Measurements from ENCODE around the gene EVI5.

- no peak for TF ChIP-seq EHF (CRISPR knock-in tag; IDR thresholded peaks at IDR 0.05)
- no peak for TF ChIP-seq MAZ (IDR thresholded peaks at IDR 0.05; ENCODE audit: borderline replicate concordance, low read depth, low read length)
- no peak for TF ChIP-seq RCOR1 (IDR thresholded peaks at IDR 0.05; ENCODE audit: low read depth, low read length)
- no peak for TF ChIP-seq POLR2A (IDR thresholded peaks at IDR 0.05; ENCODE audit: low read length)
- no peak for TF ChIP-seq CTCF (IDR thresholded peaks at IDR 0.05)
- TF ChIP-seq, protein P1, sequence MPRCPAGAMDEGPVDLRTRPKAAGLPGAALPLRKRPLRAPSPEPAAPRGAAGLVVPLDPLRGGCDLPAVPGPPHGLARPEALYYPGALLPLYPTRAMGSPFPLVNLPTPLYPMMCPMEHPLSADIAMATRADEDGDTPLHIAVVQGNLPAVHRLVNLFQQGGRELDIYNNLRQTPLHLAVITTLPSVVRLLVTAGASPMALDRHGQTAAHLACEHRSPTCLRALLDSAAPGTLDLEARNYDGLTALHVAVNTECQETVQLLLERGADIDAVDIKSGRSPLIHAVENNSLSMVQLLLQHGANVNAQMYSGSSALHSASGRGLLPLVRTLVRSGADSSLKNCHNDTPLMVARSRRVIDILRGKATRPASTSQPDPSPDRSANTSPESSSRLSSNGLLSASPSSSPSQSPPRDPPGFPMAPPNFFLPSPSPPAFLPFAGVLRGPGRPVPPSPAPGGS (IDR thresholded peaks at IDR 0.05), result no peak
- TF ChIP-seq MYC (IDR thresholded peaks at IDR 0.05; ENCODE audit: borderline replicate concordance, low read length), result no peak
- TF ChIP-seq MAX (IDR thresholded peaks at IDR 0.05), result 0 out of 2 replicates have a peak, but pooled peaks have one; percentile 21
- no peak for TF ChIP-seq EP300 (IDR thresholded peaks at IDR 0.05)
- TF ChIP-seq ESRRA (IDR thresholded peaks at IDR 0.05; ENCODE audit: borderline replicate concordance, low read length), result no peak
These were observed 298.4 kb downstream of the EVI5 start, which contains the start of gene GFI1 for GRCh38 chr1:92486251-92487077.
